Effector memory CD4-positive, alpha-beta T cell (primary cell): ENCODE measurements around the gene CELSR1.

ENCODE experiments used
- DNase-seq, 3 donors: peaks; one replicate each; pipeline ENCODE4 v3.0.0-alpha.2; 2020
- H3K27ac ChIP-seq: 2 replicates; pipeline ENCODE4 v1.7.0; 2013; ENCODE audit warnings: mild to moderate bottlenecking, low read length, moderate library complexity; ENCODE audit not compliant: insufficient read depth, poor library complexity, severe bottlenecking
- H3K27me3 ChIP-seq: replicated peaks from 2 replicates; pipeline ENCODE4 v1.7.0; 2013; ENCODE audit warnings: mild to moderate bottlenecking, low read length; ENCODE audit not compliant: insufficient read depth, control insufficient read depth, poor library complexity, severe bottlenecking
- H3K36me3 ChIP-seq: 2 replicates; pipeline ENCODE4 v1.7.0; 2013; ENCODE audit warnings: mild to moderate bottlenecking, low read length, moderate library complexity; ENCODE audit not compliant: control insufficient read depth, insufficient read depth
- H3K4me1 ChIP-seq: 2 replicates; pipeline ENCODE4 v1.7.0; 2013; ENCODE audit warnings: low read length, mild to moderate bottlenecking; ENCODE audit not compliant: control insufficient read depth, insufficient read depth, poor library complexity, severe bottlenecking
- H3K4me3 ChIP-seq: 2 replicates; pipeline ENCODE4 v1.7.0; 2013; ENCODE audit warnings: low read length, low read depth, mild to moderate bottlenecking; ENCODE audit not compliant: insufficient read depth, poor library complexity, severe bottlenecking
- H3K9me3 ChIP-seq: 2 replicates; pipeline ENCODE4 v1.7.0; 2013; ENCODE audit warnings: mild to moderate bottlenecking, low read length, moderate library complexity; ENCODE audit not compliant: control insufficient read depth

CELSR1 gene

DNA sequence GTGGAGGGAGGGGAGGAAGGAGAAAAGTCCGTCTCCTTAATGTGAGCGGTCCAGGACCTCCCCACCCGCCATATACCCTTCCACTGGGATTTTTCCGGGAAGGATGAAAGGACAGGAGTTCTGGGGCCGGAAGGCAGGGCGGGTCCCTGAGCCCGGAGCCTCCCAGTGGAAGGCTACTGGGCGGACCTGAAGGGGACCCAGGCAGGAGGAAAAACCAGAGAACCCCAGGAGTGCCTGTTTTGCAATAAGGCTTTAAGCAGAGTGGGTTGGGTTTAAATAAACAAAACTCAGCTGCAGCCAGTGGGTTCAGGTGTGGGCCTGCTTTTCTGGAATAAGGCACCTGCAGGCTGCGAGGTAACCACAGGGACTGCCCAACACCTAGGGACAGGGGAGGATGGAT, 1.7 kb upstream of the CELSR1 start:
- no peaks in the 10 kb centered on the region for H3K9me3 ChIP-seq
- peaks cover 20% of the 10 kb centered on the region for H3K27me3 ChIP-seq
- peaks cover 8% of the 10 kb centered on the region for H3K4me1 ChIP-seq
- no peaks in the 10 kb centered on the region for H3K36me3 ChIP-seq
- H3K4me3 ChIP-seq, result no peak overlapping the region
- no peak for DNase-seq
- H3K27ac ChIP-seq, result no peak overlapping the region

DNA sequence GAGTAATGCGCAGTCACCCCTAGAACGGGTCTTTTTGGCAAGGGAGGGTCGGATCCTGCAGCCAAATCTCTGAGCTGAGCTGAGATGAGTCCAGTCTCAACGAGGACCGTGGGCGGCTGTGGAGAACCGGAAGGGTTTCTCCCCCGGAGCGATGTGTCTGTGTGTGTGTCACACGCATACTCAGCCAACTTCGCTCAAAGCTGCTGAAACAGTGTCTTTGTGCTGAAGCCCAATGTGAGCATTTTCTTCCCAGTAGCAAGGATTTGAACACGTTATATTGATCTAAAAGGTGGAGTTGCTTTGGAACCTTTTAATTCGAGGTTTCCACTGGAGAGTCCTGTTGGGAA, 1.4 kb upstream of the CELSR1 start:
- Histone ChIP-seq H3K4me1 (peaks cover 8% of the 10 kb centered on the region), H3K27me3 (peaks cover 20% of the 10 kb centered on the region), H3K36me3 (no peaks in the 10 kb centered on the region), H3K9me3 (no peaks in the 10 kb centered on the region), H3K27ac (no peak overlapping the region), H3K4me3 (no peak overlapping the region)
- DNase-seq, result no peak

DNA sequence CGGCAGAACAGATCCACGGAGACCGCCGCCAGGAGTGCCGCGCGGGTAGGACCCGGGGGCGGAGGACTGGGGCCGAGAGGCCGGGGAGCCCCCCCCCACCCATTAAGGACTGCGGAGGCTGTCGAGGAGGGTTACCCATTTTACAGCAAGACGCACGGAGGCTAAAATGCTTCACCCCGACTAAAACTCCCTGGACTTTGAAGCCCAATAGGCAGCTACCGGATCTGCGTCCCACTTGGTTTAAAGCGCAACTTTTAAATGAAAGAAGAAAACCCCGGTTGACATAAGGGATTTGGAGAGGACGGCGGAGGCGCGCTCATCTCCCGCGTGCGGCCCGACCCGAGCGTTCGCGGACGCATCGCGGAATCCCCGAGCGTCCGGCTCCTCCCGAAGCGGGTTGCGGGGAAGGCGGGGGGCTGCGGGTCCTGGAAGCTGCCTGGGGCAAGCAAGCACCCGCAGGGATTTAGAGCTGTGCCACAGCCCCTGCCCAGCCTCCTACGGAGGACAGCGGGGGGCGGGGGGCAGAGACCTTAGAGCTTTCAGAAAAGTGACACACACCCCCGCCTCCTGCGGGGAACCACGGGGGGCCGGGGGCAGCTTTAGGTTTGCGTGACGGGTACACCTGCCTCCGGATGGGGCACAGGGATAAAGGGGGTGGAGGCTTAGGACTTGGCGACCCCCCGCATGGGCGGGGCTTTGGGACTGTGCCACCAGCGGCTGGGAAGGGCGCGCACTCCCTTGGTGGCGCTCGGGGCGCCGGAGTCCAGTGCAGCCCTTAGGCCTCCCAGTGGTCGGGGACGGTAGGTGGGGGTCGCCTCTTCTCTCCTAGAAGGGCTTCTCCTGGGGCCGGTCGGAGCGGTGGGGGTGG, 760 bp upstream of the CELSR1 start:
- Histone ChIP-seq H3K4me3 (peak overlapping the region; percentile 25), H3K36me3 (no peaks in the 10 kb centered on the region), H3K27ac (no peak overlapping the region), H3K9me3 (no peaks in the 10 kb centered on the region), H3K4me1 (peaks cover 8% of the 10 kb centered on the region), H3K27me3 (peaks cover 20% of the 10 kb centered on the region)
- DNase-seq, result no peak

DNA sequence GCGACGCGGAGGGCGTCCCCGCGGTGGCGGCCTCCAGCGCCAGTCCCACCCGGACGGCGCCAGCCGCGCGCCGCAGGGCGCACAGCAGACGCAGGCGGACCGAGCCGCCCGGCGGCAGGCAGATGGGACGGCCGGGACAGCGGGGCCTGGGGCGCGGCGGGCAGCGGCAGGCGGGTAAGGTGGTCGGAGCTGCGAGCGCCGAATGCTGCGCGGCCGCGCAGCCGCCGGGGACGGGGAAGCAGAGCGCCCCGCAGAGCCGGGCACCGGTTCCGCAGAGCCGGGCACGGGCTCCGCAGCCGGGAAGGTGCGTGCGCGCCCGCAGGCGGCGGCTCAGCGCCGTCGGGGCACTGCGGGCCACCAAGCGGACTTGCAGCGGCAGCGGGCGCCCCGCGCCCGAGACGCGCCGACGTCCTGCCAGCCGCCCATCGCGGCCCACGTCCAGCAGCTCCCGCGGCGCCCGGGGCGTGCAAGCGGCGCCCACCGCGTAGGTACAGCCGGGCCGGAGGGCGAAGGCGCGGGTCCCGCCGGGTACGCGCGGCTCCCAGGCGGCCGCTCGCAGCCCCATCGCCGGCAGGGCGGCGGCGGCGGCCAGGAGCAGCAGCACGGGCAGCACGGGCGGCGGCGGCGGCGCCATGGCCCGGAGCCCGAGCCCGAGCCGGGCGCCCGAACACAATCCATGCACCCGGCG, 739 bp downstream of the CELSR1 start:
- H3K27me3 ChIP-seq, result peaks cover 16% of the 10 kb centered on the region
- H3K9me3 ChIP-seq, result no peaks in the 10 kb centered on the region
- H3K27ac ChIP-seq, result no peak overlapping the region
- no peak overlapping the region for H3K4me3 ChIP-seq
- peaks cover 8% of the 10 kb centered on the region for H3K4me1 ChIP-seq
- H3K36me3 ChIP-seq, result no peaks in the 10 kb centered on the region
- no peak for DNase-seq

DNA sequence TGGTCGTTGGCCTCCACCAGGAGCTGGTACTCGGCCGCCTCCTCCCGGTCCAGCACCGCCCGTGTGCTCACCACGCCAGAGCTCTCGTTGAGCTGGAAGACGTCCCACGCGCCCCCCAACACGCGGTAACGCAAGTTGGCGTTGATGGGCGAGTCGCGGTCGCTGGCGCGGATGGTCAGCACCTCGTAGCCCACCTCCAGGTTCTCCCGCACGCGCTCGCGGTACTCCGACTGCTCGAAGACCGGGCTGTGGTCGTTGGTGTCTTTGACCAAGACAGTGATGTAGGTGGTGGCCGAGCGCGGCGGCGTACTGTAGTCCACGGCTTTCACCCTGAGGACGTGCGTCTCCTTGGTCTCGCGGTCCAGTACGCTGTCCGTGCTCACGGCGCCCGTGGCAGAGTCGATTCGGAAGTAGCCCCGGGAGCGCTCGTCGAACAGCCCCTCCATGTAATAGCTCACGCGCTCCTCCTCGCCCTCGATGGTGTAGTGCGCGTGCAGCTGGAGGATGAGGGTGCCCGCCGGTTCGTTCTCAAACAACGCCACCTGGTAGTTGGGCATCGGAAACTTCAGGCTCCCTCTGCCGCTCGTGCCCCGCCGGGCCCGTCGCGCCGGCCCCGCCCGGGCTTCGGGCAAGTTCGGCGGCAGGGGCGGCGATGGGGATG, 1.4 kb downstream of the CELSR1 start:
- Histone ChIP-seq H3K9me3 (no peaks in the 10 kb centered on the region), H3K4me3 (no peak overlapping the region), H3K27me3 (peaks cover 16% of the 10 kb centered on the region), H3K27ac (no peak overlapping the region), H3K36me3 (no peaks in the 10 kb centered on the region), H3K4me1 (peaks cover 8% of the 10 kb centered on the region)
- DNase-seq, result no peak

DNA sequence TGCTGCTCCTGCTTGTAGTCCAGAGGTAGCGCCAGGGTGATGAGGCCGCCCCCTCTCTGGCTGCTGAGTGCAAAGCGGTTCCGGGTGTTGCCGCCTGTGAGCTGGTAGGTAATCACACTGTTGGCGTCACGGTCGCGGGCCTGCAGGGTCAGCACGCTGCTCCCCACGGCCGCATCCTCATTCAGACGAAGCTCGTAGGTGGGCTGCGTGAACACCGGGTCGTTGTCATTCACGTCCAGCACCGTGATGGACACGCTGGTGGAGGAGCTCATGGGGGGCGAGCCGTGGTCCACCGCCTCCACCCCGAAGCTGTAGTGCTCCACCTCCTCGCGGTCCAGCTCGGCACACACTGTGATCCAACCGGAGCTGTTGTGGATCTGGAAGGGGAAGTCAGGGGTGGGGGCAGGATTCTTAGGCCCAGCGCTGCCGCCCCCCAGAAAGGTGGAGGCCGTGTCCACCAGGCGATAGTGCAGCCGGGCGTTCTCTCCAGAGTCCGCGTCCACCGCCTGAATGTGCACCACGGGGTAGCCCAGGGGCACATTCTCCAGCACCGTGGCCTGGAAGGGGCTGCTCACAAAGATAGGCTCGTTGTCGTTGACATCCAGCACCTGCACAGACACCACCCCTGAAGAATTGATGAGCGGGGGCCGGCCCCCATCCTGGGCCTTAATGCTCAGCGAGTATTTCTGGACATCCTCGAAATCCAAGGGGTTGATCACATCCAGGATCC, 2.4 kb downstream of the CELSR1 start:
- Histone ChIP-seq H3K27me3 (peaks cover 16% of the 10 kb centered on the region), H3K9me3 (no peaks in the 10 kb centered on the region)

DNA sequence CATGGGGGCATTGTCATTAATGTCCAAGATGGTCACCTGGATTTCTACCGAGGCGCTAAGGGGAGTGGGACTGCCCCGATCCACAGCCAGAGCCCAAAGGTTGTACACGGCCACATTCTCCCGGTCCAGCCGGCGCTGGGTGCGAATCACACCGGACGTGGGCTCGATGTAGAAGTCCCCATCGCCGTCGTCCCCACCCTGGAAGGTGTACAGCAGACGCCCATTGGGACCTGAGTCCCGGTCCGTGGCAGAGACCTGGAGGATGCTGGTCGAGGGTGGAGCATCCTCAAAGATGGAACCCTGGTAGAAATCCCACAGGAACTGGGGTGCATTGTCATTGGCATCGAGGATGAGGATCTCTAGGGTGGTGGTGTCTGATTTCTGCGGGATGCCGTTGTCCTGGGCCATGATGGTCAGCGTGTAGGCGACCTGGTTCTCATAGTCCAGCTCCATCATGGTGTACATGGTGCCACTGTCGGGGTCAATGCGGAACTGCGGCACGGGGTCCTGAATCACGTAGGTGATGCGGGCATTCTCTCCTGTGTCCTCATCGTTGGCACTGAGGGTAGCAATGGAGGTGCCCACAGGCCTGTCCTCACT, 3.1 kb downstream of the CELSR1 start:
- no peak for DNase-seq
- Histone ChIP-seq H3K9me3 (no peaks in the 10 kb centered on the region), H3K4me3 (no peak overlapping the region), H3K27me3 (peaks cover 16% of the 10 kb centered on the region), H3K4me1 (peaks cover 8% of the 10 kb centered on the region), H3K36me3 (no peaks in the 10 kb centered on the region), H3K27ac (no peak overlapping the region)

More for the DNA sequence above, 2.4 kb downstream of the CELSR1 start:
- Histone ChIP-seq H3K4me1 (peaks cover 8% of the 10 kb centered on the region), H3K36me3 (no peaks in the 10 kb centered on the region), H3K4me3 (no peak overlapping the region), H3K27ac (no peak overlapping the region)
- DNase-seq, result no peak

DNA sequence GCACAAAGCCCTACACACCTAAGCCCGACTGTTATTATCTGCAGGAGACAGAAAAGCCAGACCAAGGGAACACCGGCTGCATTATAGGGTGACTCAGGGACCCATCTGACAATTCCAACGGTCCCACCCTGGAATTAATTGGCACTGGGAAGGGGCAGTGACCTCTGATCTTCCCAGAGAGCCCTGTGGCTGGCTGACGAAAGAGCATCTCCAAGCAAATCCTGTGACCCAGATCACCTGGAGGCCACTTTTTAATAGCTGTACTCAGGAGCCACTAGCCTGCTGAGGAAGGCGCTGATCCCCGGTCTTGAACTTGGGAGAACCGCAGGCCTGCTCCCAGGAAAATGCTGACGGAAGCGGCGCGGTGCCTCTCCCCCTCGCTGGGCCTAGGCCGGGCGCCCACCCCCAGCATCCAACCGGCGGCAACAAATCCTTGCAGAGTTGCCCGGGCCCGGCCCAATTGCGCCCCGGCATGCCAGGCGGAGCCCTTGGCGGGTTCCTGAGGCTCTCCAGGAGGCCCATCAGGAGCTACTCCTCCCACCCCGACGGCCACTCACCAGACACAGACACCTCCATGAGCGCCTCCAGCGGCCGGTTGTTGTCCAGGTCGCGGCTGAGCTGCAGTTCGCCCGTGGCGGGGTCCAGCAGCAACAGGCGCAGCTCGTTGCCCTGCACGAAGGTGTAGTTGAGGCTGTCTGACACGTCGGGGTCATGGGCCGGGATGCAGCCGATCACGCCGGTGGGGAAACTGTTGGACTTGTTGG, 4.2 kb downstream of the CELSR1 start:
- Histone ChIP-seq H3K4me1 (peaks cover 6% of the 10 kb centered on the region), H3K36me3 (no peaks in the 10 kb centered on the region), H3K4me3 (no peak overlapping the region), H3K27ac (no peak overlapping the region), H3K9me3 (no peaks in the 10 kb centered on the region), H3K27me3 (peaks cover 10% of the 10 kb centered on the region)
- DNase-seq, result no peak

DNA sequence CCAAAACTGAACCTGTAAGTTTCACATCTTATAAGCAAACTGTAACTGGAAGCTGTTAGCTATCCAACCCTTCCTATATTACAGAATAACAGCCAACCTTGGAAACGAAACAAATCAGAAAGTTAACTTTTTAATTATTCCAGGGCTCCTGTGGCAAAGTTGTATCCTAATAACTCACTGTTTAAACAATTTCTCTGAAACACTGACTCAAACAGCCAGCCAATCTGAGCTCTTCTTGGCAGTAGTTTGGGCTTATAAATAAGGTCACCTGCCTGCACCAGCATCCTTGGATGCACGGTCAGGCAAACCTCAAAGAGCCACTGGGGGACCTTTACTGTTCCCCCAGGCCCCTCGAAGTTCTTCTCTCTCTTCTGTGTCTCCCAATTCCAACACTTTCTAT, 5.0 kb downstream of the CELSR1 start:
- no peak overlapping the region for H3K4me3 ChIP-seq
- DNase-seq, result no peak
- no peak overlapping the region for H3K27ac ChIP-seq
- H3K27me3 ChIP-seq, result peaks cover 3% of the 10 kb centered on the region
- no peaks in the 10 kb centered on the region for H3K4me1 ChIP-seq
- H3K36me3 ChIP-seq, result no peaks in the 10 kb centered on the region
- H3K9me3 ChIP-seq, result no peaks in the 10 kb centered on the region
